ENCODE measurements around the gene MYO1B.

Gene MYO1B

DNA sequence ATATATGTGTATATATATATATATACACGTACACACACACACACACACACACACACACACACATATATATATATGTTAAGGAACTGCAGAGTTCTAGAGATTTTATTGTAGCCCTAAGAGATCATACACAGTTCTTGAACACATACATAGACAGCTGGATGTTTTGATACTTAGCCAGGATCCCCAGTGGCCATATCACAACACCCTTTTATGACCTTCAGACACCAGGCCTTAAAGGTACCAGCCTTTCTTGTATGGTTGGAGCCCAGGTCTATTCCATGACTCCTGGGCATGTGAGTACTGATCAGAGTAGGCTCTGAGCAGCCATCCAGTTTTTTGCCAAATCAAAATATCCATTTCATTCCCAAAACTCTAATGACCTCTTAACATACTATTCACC, 138.3 kb downstream of the MYO1B start:
- H3K4me3 ChIP-seq (ENCODE audit: low read depth, low read length), result no peak overlapping the region
- TF ChIP-seq, protein P1, sequence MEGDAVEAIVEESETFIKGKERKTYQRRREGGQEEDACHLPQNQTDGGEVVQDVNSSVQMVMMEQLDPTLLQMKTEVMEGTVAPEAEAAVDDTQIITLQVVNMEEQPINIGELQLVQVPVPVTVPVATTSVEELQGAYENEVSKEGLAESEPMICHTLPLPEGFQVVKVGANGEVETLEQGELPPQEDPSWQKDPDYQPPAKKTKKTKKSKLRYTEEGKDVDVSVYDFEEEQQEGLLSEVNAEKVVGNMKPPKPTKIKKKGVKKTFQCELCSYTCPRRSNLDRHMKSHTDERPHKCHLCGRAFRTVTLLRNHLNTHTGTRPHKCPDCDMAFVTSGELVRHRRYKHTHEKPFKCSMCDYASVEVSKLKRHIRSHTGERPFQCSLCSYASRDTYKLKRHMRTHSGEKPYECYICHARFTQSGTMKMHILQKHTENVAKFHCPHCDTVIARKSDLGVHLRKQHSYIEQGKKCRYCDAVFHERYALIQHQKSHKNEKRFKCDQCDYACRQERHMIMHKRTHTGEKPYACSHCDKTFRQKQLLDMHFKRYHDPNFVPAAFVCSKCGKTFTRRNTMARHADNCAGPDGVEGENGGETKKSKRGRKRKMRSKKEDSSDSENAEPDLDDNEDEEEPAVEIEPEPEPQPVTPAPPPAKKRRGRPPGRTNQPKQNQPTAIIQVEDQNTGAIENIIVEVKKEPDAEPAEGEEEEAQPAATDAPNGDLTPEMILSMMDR (IDR thresholded peaks at IDR 0.05; ENCODE audit: control insufficient read depth, extremely low read depth, insufficient read depth), result no peak
- no peak for DNase-seq (ENCODE audit: low read depth)

- H3K4me3 ChIP-seq (ENCODE audit: low read depth, low read length), result no peak overlapping the region
- TF ChIP-seq, protein P1 (IDR thresholded peaks at IDR 0.05; ENCODE audit: control insufficient read depth, extremely low read depth, insufficient read depth), result no peak
- DNase-seq (ENCODE audit: low read depth), result no peak
Observed at GRCh38 chr2:191384829-191385228, 139.6 kb downstream of the MYO1B start.

DNA sequence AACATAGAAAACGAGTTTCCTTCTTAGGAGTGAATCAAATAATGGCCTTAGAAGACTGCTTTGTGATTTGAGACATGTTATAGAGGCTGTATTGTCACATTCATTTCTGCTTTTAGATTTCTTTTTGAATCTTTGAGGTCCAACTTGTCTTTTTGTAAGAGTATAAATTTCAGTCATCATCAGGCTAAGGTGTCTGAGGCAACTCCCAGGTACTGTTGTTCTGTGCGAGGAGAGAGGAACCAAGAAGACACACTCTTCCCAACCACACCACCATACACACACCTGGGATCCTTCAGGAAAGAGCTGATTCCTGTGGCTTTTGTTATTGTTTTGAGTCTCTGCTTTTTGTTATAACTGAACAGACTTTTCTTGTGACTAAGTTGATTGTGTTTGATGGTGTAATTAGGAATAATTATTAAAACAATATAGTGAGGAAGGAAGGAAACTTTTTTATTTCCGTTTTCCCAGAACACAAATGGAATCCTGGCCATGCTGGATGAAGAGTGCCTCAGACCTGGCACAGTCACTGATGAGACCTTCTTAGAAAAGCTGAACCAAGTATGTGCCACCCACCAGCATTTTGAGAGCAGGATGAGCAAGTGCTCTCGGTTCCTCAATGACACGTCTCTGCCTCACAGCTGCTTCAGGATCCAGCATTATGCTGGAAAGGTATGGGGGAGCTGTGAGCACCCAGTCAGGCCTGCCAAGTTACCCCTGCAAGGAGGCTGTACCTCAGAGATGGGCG, 140.4 kb downstream of the MYO1B start:
- H3K4me3 ChIP-seq (ENCODE audit: low read depth, low read length), result no peak overlapping the region
- no peak for DNase-seq (ENCODE audit: low read depth)
- TF ChIP-seq, protein P1 (IDR thresholded peaks at IDR 0.05; ENCODE audit: control insufficient read depth, extremely low read depth, insufficient read depth), result no peak

GRCh38 chr2:191386938-191387536, 141.8 kb downstream of the MYO1B start:
- DNase-seq (ENCODE audit: low read depth), result no peak
- TF ChIP-seq, protein P1 (IDR thresholded peaks at IDR 0.05; ENCODE audit: control insufficient read depth, extremely low read depth, insufficient read depth), result no peak
- H3K4me3 ChIP-seq (ENCODE audit: low read depth, low read length), result no peak overlapping the region

DNA sequence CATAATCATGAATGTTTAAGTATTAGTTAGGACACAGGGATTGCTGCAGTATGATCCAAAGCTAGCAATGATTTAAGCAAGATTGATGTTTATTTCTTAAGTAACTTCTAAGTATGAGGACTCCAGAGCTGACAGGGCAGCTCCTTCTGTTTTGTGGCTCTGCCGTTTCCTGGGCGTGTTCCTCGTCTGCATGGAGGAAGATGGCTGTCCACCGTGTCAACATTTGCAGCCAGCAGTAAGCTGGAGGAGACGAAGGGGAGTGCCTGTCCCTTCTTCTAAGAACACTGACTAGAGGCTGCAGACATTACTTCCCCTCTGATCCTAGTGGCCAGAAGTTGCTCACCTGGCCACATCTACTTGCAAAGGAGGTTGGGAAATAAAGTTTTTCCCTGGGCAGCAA, 144.1 kb downstream of the MYO1B start:
- H3K4me3 ChIP-seq (ENCODE audit: low read depth, low read length), result no peak overlapping the region
- no peak for DNase-seq (ENCODE audit: low read depth)
- TF ChIP-seq, protein P1 (IDR thresholded peaks at IDR 0.05; ENCODE audit: control insufficient read depth, extremely low read depth, insufficient read depth), result no peak

DNA sequence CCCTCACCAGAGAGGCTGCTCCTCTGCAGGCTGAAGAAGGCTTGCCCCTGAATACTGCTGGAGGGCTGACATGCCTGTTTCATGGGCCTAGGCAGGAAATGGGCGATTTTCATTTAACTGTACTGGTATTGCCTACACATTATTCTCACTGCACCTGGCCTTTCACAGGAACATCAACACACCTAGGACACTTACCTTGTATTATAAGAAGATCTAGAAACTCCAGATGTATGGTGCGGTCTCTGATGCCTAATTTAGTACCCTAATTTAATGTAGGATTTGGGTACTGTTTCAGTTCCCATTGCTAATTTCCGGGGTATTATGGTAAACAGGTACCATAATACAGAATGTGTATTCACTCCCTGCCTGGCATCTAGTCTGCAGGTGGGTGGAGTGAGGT, 146.0 kb downstream of the MYO1B start:
- DNase-seq (ENCODE audit: low read depth), result no peak
- TF ChIP-seq, protein P1 (IDR thresholded peaks at IDR 0.05; ENCODE audit: control insufficient read depth, extremely low read depth, insufficient read depth), result no peak
- H3K4me3 ChIP-seq (ENCODE audit: low read depth, low read length), result no peak overlapping the region
